Effector memory CD8-positive, alpha-beta T cell (primary cell): ENCODE data around the gene ABLIM2.

Source experiments
- ATAC-seq: fragments of 150-1000 bp; cut with Tn5 transposase; replicated peaks from 2 replicates; pipeline ENCODE4 v1.10.0; 2021; ENCODE audit warnings: mild to moderate bottlenecking, moderate library complexity
- DNase-seq, 3 experiments: peaks; one replicate each; pipeline ENCODE4 v3.0.0; 2021
- H3K27ac Mint-ChIP-seq, 2 donors: one replicate each; pipeline ENCODE4 v1.8.0; 2022; ENCODE audit warnings: mild to moderate bottlenecking in 2 of 2, mixed read lengths in 2 of 2, moderate library complexity in 2 of 2
- H3K27me3 Mint-ChIP-seq, 2 donors: one replicate each; pipeline ENCODE4 v1.8.0; 2022; ENCODE audit warnings: mixed read lengths in 2 of 2
- H3K36me3 Mint-ChIP-seq: one replicate; pipeline ENCODE4 v1.8.0; 2022; ENCODE audit warnings: mild to moderate bottlenecking, moderate library complexity, mixed read lengths; ENCODE audit not compliant: insufficient read depth
- H3K4me1 Mint-ChIP-seq, 2 donors: one replicate each; pipeline ENCODE4 v1.8.0; 2022; ENCODE audit warnings: low read depth in 2 of 2, mixed read lengths in 2 of 2
- H3K4me3 Mint-ChIP-seq, 2 donors: one replicate each; pipeline ENCODE4 v1.8.0; 2022; ENCODE audit warnings: mild to moderate bottlenecking in 2 of 2, mixed read lengths in 2 of 2, moderate library complexity in 2 of 2
- H3K9me3 Mint-ChIP-seq, 2 donors: one replicate each; pipeline ENCODE4 v1.8.0; 2022; ENCODE audit warnings: mixed read lengths in 2 of 2

ABLIM2 gene

DNA sequence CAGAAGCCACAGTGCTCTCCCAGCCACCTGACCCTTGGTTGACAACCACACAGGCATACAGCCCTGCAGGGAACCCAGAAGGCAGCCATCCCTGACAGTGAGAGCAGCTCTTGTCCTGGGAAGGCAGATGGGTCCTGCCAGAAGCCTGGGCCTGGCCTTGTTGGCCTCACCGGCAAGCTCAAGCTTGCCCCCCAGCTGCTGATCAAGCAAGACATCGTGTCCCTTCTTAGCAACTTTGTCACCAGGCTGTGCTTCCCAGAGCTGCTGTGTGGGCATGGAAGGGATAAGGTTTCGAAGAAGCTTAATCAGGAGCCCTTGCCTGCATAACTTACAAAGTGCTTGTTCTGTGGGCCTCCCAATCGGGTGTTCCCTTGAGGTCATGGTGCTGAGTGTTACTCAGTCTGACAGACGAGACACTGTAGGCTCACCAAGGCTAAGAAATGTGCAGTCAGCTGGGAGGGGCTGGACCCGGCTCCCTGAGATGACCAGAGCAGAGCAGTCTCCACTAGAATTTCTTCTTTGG, 6.8 kb upstream of the ABLIM2 start:
- Mint-ChIP-seq H3K4me3 (no peak overlapping the region), H3K27me3 (peaks cover 10 to 32% of the 10 kb centered on the region in 2 donors), H3K9me3 (no peaks in the 10 kb centered on the region), H3K4me1 (no peaks in the 10 kb centered on the region), H3K36me3 (peaks cover 2% of the 10 kb centered on the region), H3K27ac (no peak overlapping the region)
- DNase-seq (no peak), ATAC-seq (no peak)

GRCh38 chr4:8164687-8165086, 6.1 kb upstream of the ABLIM2 start:
- DNase-seq (no peak), ATAC-seq (no peak)
- H3K27ac Mint-ChIP-seq: no peak overlapping the region
- H3K4me1 Mint-ChIP-seq: peaks cover 3% of the 10 kb centered on the region in 2 donors
- no peaks in the 10 kb centered on the region for H3K9me3 Mint-ChIP-seq
- no peak overlapping the region for H3K4me3 Mint-ChIP-seq
- H3K27me3 Mint-ChIP-seq: peaks cover 10 to 25% of the 10 kb centered on the region in 2 donors
- H3K36me3 Mint-ChIP-seq: peaks cover 2% of the 10 kb centered on the region

DNA sequence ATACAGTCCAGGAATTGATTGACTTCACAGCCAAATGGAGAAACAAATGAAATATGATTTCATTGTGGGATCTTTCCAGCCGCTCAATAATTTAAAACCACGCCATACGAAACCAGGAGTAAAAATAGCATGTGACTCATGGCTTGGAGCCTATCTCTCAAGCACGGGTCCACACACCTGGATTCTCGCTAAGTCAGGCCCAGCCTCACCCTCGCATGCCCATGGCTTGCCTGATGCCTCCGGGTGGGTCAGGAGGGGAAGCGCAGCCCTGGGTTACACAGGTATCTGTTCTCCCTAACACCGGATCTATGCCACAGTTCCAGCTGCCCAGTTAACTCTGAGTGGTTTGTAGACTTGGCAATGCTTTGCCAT, 5.6 kb upstream of the ABLIM2 start:
- ATAC-seq (no peak), DNase-seq (no peak)
- H3K27ac Mint-ChIP-seq: no peak overlapping the region
- peaks cover 7% of the 10 kb centered on the region in 2 donors for H3K4me1 Mint-ChIP-seq
- no peak overlapping the region for H3K4me3 Mint-ChIP-seq
- no peaks in the 10 kb centered on the region for H3K9me3 Mint-ChIP-seq
- peaks cover 10 to 20% of the 10 kb centered on the region in 2 donors for H3K27me3 Mint-ChIP-seq
- peaks cover 2% of the 10 kb centered on the region for H3K36me3 Mint-ChIP-seq

GRCh38 chr4:8163436-8164193, 5.0 kb upstream of the ABLIM2 start:
- Mint-ChIP-seq H3K27me3 (peaks cover 10 to 19% of the 10 kb centered on the region in 2 donors), H3K27ac (no peak overlapping the region), H3K4me1 (peaks cover 11 to 12% of the 10 kb centered on the region in 2 donors), H3K4me3 (no peak overlapping the region), H3K36me3 (peaks cover 7% of the 10 kb centered on the region), H3K9me3 (no peaks in the 10 kb centered on the region)
- DNase-seq (no peak), ATAC-seq (no peak)

GRCh38 chr4:8163026-8163425, 4.4 kb upstream of the ABLIM2 start:
- no peak overlapping the region for H3K4me3 Mint-ChIP-seq
- no peak for ATAC-seq
- H3K36me3 Mint-ChIP-seq: peaks cover 7% of the 10 kb centered on the region
- H3K9me3 Mint-ChIP-seq: no peaks in the 10 kb centered on the region
- H3K4me1 Mint-ChIP-seq: peaks cover 11 to 12% of the 10 kb centered on the region in 2 donors
- DNase-seq: no peak
- peaks cover 10 to 19% of the 10 kb centered on the region in 2 donors for H3K27me3 Mint-ChIP-seq
- H3K27ac Mint-ChIP-seq: no peak overlapping the region

GRCh38 chr4:8162625-8163024, 4.0 kb upstream of the ABLIM2 start:
- ATAC-seq (no peak), DNase-seq (no peak)

DNA sequence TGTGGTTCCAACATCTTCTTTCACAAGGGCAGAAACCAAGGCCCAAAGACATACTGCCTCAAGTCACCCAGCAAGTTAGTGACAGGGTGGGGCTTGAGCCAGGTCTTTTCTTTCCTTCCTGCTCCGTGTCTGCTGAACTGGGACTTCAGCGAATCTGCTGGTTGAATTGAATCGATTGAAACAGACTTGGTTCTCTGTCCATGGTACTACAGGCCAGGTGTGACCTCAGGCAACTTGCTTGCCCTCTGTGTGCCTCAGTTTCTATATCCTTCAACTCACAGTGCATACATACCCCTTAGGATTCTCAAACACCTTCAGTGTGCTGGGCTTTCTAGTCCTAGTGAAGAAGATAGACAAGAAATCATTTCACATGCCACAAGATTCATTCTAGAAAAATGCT, 2.0 kb upstream of the ABLIM2 start:
- H3K4me3 Mint-ChIP-seq: peak overlapping the region; percentile 99 to 100
- H3K9me3 Mint-ChIP-seq: no peaks in the 10 kb centered on the region
- peaks cover 7% of the 10 kb centered on the region for H3K36me3 Mint-ChIP-seq
- peaks cover 0 to 4% of the 10 kb centered on the region in 2 donors for H3K27me3 Mint-ChIP-seq
- no peak overlapping the region for H3K27ac Mint-ChIP-seq
- DNase-seq (no peak), ATAC-seq (no peak)
- H3K4me1 Mint-ChIP-seq: peaks cover 15 to 17% of the 10 kb centered on the region in 2 donors

More at GRCh38 chr4:8162625-8163024, 4.0 kb upstream of the ABLIM2 start:
- H3K9me3 Mint-ChIP-seq: no peaks in the 10 kb centered on the region
- peaks cover 12% of the 10 kb centered on the region in 2 donors for H3K4me1 Mint-ChIP-seq
- peaks cover 7% of the 10 kb centered on the region for H3K36me3 Mint-ChIP-seq
- H3K4me3 Mint-ChIP-seq: no peak overlapping the region
- H3K27ac Mint-ChIP-seq: no peak overlapping the region
- H3K27me3 Mint-ChIP-seq: peaks cover 10 to 17% of the 10 kb centered on the region in 2 donors

DNA sequence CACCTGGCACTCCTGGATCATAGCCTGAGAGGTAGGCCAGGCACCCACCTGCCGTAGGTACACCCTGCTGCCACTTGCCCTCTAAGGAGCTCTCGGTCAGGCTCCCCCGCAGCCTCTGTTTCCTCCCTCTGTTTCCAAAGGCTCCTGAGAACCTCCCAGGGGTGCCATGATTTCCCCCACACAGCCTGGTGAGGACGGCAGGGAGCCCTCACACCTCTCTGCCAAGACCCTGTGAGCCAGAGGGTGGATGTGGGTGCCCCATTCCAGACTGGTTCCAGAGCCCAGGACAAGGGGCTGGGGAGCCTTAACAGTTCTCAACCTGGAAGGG, 1.6 kb upstream of the ABLIM2 start:
- Mint-ChIP-seq H3K4me1 (peaks cover 17% of the 10 kb centered on the region in 2 donors), H3K9me3 (no peaks in the 10 kb centered on the region), H3K27ac (no peak overlapping the region), H3K4me3 (peak overlapping the region; percentile 99 to 100), H3K27me3 (peaks cover 0 to 4% of the 10 kb centered on the region in 2 donors), H3K36me3 (peaks cover 7% of the 10 kb centered on the region)
- ATAC-seq: no peak
- DNase-seq: no peak

- Mint-ChIP-seq H3K4me1 (peaks cover 17% of the 10 kb centered on the region in 2 donors), H3K36me3 (peaks cover 6% of the 10 kb centered on the region), H3K4me3 (peak overlapping the region; percentile 99 to 100), H3K9me3 (no peaks in the 10 kb centered on the region), H3K27ac (no peak overlapping the region), H3K27me3 (no peaks in the 10 kb centered on the region)
- DNase-seq: no peak
- ATAC-seq: no peak
Measured at GRCh38 chr4:8159537-8160232, 1.1 kb upstream of the ABLIM2 start.

DNA sequence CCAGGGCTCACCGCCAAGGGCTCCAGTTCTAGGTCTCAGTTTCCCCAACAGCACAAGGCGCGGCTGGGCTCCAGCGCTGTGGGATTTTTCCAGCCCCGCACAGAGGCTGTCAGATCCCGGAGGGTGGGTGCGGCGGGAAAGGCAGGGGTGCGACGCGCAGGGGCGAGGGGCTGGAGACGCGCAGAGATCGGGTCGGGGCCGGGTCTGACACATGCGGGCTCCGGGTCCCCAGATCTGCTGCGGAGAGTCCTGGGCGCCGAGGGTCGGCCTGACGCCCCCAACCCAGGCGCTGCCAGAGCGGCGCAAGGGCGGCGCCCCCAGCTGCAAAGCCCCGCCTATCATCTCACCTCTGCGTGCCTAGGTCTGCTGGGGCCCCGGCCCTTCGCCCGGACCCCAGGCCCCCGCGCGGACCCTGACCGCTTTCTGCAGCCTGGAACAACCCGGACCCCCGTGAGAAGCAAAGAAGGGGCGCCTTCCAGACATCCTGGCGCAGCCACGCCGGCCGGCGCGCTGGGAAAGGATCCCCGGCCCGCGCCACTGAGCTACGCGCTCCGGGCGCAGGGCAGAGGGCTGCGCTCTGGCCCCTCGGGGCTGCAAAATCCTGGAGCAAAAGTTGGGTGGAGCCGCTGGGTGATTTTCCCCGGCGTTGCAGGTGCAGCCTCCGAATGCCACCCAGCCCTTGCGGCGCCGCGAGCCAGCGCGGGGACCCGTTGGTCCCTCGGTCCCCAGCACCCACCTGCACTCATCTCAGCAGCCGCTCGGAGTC, 486 bp downstream of the ABLIM2 start:
- Mint-ChIP-seq H3K4me3 (peak overlapping the region; percentile 99 to 100), H3K4me1 (peaks cover 17 to 19% of the 10 kb centered on the region in 2 donors), H3K27ac (peak overlapping the region in 1 of 2 donors; percentile 93), H3K36me3 (peaks cover 4% of the 10 kb centered on the region), H3K9me3 (no peaks in the 10 kb centered on the region), H3K27me3 (no peaks in the 10 kb centered on the region)
- no peak for DNase-seq
- ATAC-seq: peak; percentile 2

DNA sequence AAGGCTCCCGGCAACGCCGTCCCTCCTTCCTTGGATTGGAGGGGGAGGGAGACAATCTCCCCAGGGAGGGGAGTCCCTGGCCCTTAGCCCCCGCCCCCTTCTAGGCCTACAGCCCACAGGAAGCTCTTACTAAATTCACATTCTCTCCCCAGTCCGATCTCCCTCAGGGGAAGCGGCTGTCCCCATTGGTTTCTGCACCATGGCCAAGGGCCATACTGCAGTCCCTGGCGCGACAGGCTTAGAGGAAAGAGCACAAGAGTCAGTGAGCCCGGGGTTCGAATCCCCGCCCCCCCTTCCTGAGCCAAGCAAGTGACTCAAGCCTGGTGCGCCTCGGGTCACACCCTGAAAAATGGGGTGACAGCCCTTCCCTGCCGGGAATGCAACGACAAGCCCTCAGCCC, 1.1 kb downstream of the ABLIM2 start:
- ATAC-seq (no peak), DNase-seq (no peak)
- H3K27ac Mint-ChIP-seq: no peak overlapping the region
- H3K4me1 Mint-ChIP-seq: peaks cover 17 to 20% of the 10 kb centered on the region in 2 donors
- no peaks in the 10 kb centered on the region for H3K27me3 Mint-ChIP-seq
- H3K4me3 Mint-ChIP-seq: peak overlapping the region; percentile 55 to 63
- no peaks in the 10 kb centered on the region for H3K9me3 Mint-ChIP-seq
- H3K36me3 Mint-ChIP-seq: peaks cover 4% of the 10 kb centered on the region

DNA sequence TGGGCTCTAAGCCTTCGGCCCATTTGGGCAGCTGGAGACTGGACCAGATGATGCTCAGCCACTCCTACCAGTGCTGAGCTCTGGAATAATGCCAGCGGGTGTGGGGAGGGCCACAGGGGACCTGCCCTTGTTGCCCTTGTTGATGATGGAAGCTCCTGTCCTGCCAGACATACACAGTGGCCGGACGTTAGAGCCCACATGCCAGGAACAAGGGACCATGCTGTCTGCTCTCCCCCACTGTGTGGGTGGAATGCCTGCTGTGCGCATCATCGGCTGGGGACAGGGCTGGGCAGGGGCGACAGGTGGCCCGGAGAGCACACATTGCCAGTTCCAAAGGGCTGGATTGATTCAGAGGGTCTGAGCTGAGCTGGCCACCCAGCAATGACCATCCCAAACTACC, 2.0 kb downstream of the ABLIM2 start:
- H3K27ac Mint-ChIP-seq: no peak overlapping the region
- no peak for DNase-seq
- no peak overlapping the region for H3K4me3 Mint-ChIP-seq
- no peaks in the 10 kb centered on the region for H3K27me3 Mint-ChIP-seq
- ATAC-seq: no peak
- peaks cover 17 to 20% of the 10 kb centered on the region in 2 donors for H3K4me1 Mint-ChIP-seq
- H3K9me3 Mint-ChIP-seq: no peaks in the 10 kb centered on the region
- H3K36me3 Mint-ChIP-seq: peaks cover 4% of the 10 kb centered on the region

- Mint-ChIP-seq H3K4me3 (no peak overlapping the region), H3K36me3 (peaks cover 4% of the 10 kb centered on the region)
Measured at GRCh38 chr4:8155660-8156421, 2.8 kb downstream of the ABLIM2 start.

More at GRCh38 chr4:8155660-8156421, 2.8 kb downstream of the ABLIM2 start:
- Mint-ChIP-seq H3K4me1 (peaks cover 17 to 20% of the 10 kb centered on the region in 2 donors), H3K27me3 (no peaks in the 10 kb centered on the region), H3K9me3 (no peaks in the 10 kb centered on the region), H3K27ac (no peak overlapping the region)
- DNase-seq (no peak), ATAC-seq (no peak)
